NCI-H510A treated with DMSO at 0.1 percent for 48 hours (cell line): ENCODE data around the gene CCDC71.

Experiments
- DNase-seq: peaks from one replicate; lab custom pipeline; 2025; lab: John Stamatoyannopoulos, UW

Gene CCDC71

DNA sequence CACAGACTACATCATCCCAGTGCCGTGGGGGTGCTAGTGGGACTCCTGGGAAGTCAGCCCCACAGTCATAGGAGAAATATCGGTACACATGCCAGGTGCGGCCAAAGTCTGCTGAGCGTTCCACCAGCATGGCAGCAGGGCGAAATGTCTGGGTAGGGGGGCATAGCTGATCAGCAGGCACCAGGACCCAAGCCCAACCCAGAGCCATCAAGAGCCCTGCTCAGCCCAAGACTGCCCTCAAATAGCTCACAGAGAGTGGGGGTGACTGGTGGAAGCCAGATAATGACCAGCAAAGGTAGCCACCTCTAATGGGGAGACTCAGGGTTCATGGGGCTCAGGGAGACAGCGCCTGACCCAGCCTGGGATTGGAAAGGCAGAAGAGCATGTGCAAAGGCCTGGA lies 34.6 kb downstream of the CCDC71 start:
- no peak for DNase-seq

DNA sequence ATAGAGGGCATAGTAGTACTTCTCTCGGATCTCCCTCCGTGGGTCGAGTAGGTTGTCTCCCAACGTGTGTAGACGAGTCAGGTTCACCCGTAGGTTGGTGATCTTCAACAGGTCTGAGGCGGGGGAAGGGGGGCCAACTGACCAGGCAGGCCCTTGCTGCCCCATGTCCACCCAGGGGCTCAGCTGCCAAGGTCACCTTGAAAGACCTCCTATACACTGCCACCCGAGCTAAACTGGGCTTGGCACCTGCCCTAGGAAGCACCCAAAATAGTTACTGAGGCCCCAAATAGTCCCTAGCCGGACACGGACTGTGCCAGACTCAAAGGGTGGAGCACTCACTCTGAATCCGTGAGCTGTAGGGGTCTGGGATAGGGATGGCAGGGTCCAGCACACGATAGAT lies 35.1 kb downstream of the CCDC71 start:
- no peak for DNase-seq

GRCh38 chr3:49124991-49125670 lies 41.0 kb downstream of the CCDC71 start:
- DNase-seq, result no peak

DNA sequence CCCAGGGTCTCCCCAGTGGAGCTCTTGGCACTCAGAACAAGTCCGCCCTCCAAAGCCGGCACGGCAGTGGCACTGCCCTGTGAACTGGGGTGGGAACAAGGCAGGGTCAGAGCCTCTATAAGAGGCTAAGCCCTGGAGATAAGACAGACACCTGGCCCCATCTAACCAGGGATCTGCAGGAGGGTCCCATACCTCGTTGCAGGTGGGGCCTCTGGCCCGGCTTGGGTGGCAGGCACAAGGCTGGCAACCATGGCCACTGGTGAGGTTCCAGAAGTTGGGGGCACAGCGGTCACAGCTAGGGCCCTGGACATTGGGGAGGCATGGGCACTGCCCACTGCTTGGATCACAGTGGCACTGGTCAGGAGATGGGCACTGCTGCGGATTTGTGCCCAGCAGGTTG lies 41.9 kb downstream of the CCDC71 start:
- DNase-seq, result no peak

- DNase-seq, result no peak
Observed at GRCh38 chr3:49123687-49124086, 42.4 kb downstream of the CCDC71 start.

DNA sequence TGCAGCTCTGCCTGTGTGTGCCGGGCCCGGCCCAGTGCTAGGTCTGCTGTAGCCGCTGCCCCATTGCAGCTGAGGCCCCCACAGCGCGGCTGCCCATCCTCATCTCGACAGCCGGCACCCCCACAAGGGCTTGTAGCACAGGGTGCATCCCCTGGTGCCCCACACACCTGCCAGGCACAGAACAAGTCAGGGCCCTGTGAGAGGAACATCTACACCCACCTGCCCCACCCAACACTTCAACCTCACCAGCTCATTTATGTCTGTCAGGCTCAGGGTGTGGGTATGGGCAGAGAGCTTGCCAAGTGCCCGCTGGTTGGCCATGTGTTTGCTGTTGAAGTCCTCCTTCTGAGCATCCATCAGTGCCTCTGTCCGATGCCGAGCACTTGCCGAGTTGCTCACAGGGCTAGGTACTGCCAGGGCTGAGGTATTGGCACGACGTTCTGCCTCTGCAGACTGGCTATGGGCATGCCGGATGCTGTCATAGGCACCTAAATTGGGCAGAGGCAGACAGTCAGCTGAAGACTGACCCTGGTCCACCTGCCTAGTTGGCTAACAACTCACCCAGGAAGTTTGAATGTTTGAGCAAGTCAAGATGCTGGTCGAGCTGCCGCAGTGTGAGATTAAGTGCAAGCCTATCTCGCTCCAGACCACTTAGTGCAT lies 43.1 kb downstream of the CCDC71 start:
- no peak for DNase-seq

- DNase-seq, result no peak
Observed at GRCh38 chr3:49122451-49122850, 43.7 kb downstream of the CCDC71 start.

- DNase-seq, result no peak
Observed at GRCh38 chr3:49122022-49122421, 44.1 kb downstream of the CCDC71 start.

GRCh38 chr3:49121132-49121736 lies 44.9 kb downstream of the CCDC71 start:
- no peak for DNase-seq

DNA sequence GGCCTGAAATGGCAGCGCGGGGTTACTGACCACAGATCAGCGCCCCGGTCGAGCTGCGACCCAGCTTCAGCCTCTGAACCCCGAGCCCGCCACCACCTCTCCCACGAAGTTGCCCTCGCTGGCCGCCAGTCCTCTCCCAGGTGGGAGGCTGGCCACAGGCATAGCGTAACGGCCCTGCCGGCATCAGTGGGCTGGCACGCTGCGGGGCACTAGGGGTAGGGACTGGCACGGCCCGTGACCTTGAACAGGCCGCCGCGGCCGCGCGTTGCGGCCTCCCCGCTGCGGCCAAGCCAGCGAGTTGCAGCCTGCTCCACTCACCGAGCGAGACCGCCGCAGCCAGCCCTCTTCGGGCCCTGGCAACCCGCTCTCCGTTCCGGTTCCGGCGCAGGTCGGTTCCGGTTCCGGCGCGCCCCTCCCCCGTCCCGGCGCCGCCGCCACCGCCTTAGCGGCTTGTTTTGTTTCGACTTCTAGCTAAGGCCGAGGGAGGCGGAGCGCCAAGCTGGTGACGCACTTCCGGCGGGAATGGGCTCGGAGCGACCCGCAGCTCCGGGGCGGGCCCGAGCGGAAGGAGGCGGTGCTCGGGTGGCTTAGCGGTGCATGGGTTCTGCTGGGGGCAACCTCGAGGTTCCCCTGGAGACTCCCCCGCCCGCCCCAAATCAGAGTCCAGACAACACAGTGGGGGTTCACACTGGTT lies 45.5 kb downstream of the CCDC71 start, which contains the start of gene USP19:
Gene USP19, minus strand, starts transcription at position 386 of the 694 bp plus-strand sequence. CDS start 1,678 bp downstream, outside the sequence.
- peak; percentile 69 for DNase-seq

DNA sequence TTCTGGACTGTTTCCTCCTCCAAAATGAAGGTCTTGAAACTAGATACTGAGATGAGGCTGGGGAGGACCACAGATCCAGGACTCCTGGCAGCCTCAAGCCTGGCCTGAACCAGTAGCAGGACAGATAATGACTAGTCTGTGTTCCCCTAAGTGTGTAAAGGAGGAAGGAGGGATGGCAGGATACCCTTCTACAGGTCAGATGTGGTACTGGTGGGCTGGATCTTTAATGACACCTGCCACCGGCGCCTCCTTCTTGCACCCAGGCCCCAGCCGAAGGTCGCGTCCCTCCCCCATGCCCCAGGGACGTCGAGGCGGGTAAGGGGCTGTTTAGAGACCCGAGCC lies 46.1 kb downstream of the CCDC71 start:
- no peak for DNase-seq

DNA sequence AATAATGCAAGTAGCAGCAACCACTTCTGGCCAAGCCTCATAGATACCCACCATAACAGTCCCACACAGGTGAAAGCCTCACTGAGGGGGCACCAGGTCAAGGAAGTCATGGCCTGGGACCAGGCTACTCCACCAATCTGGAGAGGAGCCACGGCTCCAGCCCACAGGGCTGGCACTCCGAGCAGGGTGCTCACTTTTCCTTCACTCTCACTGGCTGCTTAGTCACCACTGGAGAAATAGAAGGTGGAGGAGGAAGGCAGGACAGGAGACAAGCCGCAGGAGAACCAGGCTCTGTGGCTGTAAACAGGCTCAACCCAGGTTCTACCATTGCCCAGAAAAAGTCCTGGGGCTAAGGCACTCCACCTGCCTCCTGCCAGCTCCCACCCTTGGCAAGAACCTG lies 46.7 kb downstream of the CCDC71 start:
- no peak for DNase-seq

DNA sequence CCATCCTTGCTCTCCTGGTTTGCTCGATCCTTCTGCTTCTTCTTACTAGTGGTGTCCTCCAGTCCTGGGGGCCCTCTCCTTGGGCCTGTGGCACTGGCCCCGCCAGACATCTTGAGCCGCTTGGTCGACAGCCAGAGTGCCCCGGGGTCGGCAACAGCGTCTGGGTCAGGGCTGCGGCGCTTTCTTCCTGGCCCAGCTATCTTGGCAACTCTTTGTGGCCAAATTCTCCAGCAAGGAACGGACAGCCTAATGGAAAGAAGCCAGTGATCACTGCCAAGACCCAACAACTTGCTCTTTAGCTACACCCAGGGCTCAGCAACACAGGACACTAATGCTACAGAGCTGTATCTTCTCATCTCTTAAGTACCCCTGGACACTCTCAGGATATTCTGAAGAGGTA lies 47.1 kb downstream of the CCDC71 start:
- no peak for DNase-seq
